ENCODE measurements around the gene NEGR1.
A peak's percentile ranks its signal among the peaks of the same experiment; 100 is the strongest.

The NEGR1 gene

GRCh38 chr1:71371581-71371980, 910.8 kb downstream of the NEGR1 start:
- DNase-seq (ENCODE audit: low read depth, low spot score) = no peak

- no peak for DNase-seq (ENCODE audit: low read depth, low spot score)
These were observed 918.1 kb downstream of the NEGR1 start for GRCh38 chr1:71364236-71364635.

- no peak for DNase-seq (ENCODE audit: low read depth, low spot score)
These were observed 919.6 kb downstream of the NEGR1 start for GRCh38 chr1:71362691-71363090.

- no peak for DNase-seq (ENCODE audit: low read depth, low spot score)
These were observed 920.3 kb downstream of the NEGR1 start for GRCh38 chr1:71362076-71362475.

- peak; percentile 23 for DNase-seq (ENCODE audit: low read depth, low spot score)
These were observed 924.6 kb downstream of the NEGR1 start for GRCh38 chr1:71357708-71358107.

GRCh38 chr1:71351438-71351837, 930.9 kb downstream of the NEGR1 start:
- DNase-seq (ENCODE audit: low read depth, low spot score) = no peak

GRCh38 chr1:71350805-71351204, 931.5 kb downstream of the NEGR1 start:
- no peak for DNase-seq (ENCODE audit: low read depth, low spot score)

GRCh38 chr1:71350330-71350729, 932.0 kb downstream of the NEGR1 start:
- DNase-seq (ENCODE audit: low read depth, low spot score) = no peak
